ENCODE data around the gene MED22. TPM values are rescaled to one million over a fixed set of nuclear protein-coding genes. Genes with fewer than 3 reads are reported as not detected.

The MED22 gene
- total and polyA plus RNA-seq, 2 of the 8 experiments (the other 6 are each of a cell fraction or from before 2014, with no cell fraction given): 56.4 to 68.4 TPM

GRCh38 chr9:133357656-133358055, 9.7 kb upstream of the MED22 start:
- Histone ChIP-seq H2AK5ac (ENCODE audit: low read depth, low read length) (no peak overlapping the region), H3K23me2 (ENCODE audit: low read depth, low read length) (peaks cover 2% of the 10 kb centered on the region; the same call in 1 of the 2 replicates), H3K4me2 (ENCODE audit: insufficient read depth in 1 of 2, low read depth in 2 of 2, low read length in 2 of 2) (peak overlapping the region; percentile 69 to 76; a peak in 3 of 4 replicates), H2AFZ (ENCODE audit: low read length) (no peak overlapping the region), H3K4me3 (ENCODE audit: extremely low read depth in 1 of 4, insufficient read depth in 2 of 4, low read depth in 3 of 4, low read length in 4 of 4) (peak overlapping the region in 2 of 4 experiments; percentile 72 to 97; a peak in 4 of 8 replicates), H3K9ac (replicated peaks in 1 of 4; ENCODE audit: extremely low read depth in 1 of 4, low read depth in 3 of 4, low read length in 3 of 4) (no peak overlapping the region), H2BK5ac (ENCODE audit: low read depth, low read length) (no peak overlapping the region), H3K23ac (ENCODE audit: insufficient read length) (no peak overlapping the region), H3K27ac (ENCODE audit: low read depth, low read length) (no peak overlapping the region), H3K9me3 (ENCODE audit: insufficient read depth in 2 of 2, low read depth in 1 of 2, low read length in 1 of 2) (no peaks in the 10 kb centered on the region), H2BK20ac (ENCODE audit: low read length) (no peak overlapping the region), H3K18ac (ENCODE audit: extremely low read depth, low read length) (no peak overlapping the region), H4K91ac (replicated peaks; ENCODE audit: insufficient read length, low read length) (no peak overlapping the region), H3K79me1 (ENCODE audit: low read depth, low read length) (peaks cover 2% of the 10 kb centered on the region; the same call in 1 of the 2 replicates), H3K4ac (replicated peaks; ENCODE audit: insufficient read length, low read depth, low read length) (no peak overlapping the region), H3K56ac (replicated peaks; ENCODE audit: insufficient read length, low read depth, low read length) (no peak overlapping the region), H3K4me1 (replicated peaks in 1 of 4; ENCODE audit: control insufficient read depth in 3 of 4, insufficient read depth in 4 of 4, low read length in 3 of 4) (peaks cover 0 to 8% (median 3%) of the 10 kb centered on the region in 4 experiments; a peak in 5 of 7 replicates), H2BK15ac (ENCODE audit: low read length) (no peak overlapping the region), H3K27me3 (replicated peaks in 1 of 4; ENCODE audit: control insufficient read depth in 3 of 4, extremely low read depth in 1 of 4, insufficient read depth in 3 of 4, low read length in 3 of 4) (no peaks in the 10 kb centered on the region), H3K14ac (ENCODE audit: insufficient read length) (no peak overlapping the region), H4K20me1 (replicated peaks in 1 of 2; ENCODE audit: control insufficient read depth in 1 of 2, insufficient read depth in 2 of 2, low read length in 2 of 2) (peaks cover 14 to 15% of the 10 kb centered on the region in 2 experiments), H3K79me2 (ENCODE audit: control insufficient read depth in 1 of 2, insufficient read depth in 2 of 2, low read length in 2 of 2) (peaks cover 0 to 20% of the 10 kb centered on the region in 2 experiments; a peak in 2 of 4 replicates), H3K36me3 (ENCODE audit: control insufficient read depth in 2 of 4, insufficient read depth in 4 of 4, low read length in 3 of 4) (peaks cover 4 to 31% (median 19%) of the 10 kb centered on the region in 4 experiments; a peak in 7 of 8 replicates), H2BK12ac (ENCODE audit: low read depth, low read length) (no peak overlapping the region), H4K8ac (ENCODE audit: extremely low read depth, insufficient read depth, low read length) (no peak overlapping the region), H4K5ac (ENCODE audit: insufficient read length, low read depth, low read length) (no peak overlapping the region), H2BK120ac (replicated peaks; ENCODE audit: low read depth, low read length) (no peak overlapping the region)
- ChIA-PET POLR2A (ENCODE audit: partially characterized antibody) (interaction anchor here (1.1 to 16.1 kb wide), 6 partner anchors 13 to 112 kb away, joined by 3 to 461 read pairs (median 4); partner anchors contain the start of genes MED22, RPL7A, STKLD1 and SURF4), CTCF (ENCODE audit: partially characterized antibody) (interaction anchor here (0.7 to 8.2 kb wide), 12 partner anchors 11 to 170 kb away, joined by 3 to 90 read pairs (median 6); partner anchors contain the start of genes MED22 and RPL7A)
- WGBS, 2 experiments (ENCODE audit: extremely low coverage in 1 of 2, insufficient coverage in 1 of 2, insufficient read length in 1 of 2, insufficient replicate concordance in 2 of 2, low coverage in 1 of 2, low lambda C conversion rate in 2 of 2, missing lambda C conversion rate in 1 of 2): 90% methylated on average over 14 of the region's 14 CpGs; no CpG with 5 or more reads in 1 of the 2 experiments
- FAIRE-seq: no peak
- DNase-seq (ENCODE audit: low read depth in 1 of 2, low spot score in 2 of 2): no peak
- TF ChIP-seq ASH2L (IDR thresholded peaks at IDR 0.05; ENCODE audit: low read length) (no peak), KDM4A (IDR thresholded peaks at IDR 0.05; ENCODE audit: low read depth, low read length, severe bottlenecking) (no peak), PHF8 (conservative IDR thresholded peaks at IDR 0.05; ENCODE audit: low read depth, low read length) (no peak), CHD2 (IDR thresholded peaks at IDR 0.05; ENCODE audit: low read length) (no peak), FOSL1 (IDR thresholded peaks at IDR 0.05; ENCODE audit: insufficient read depth, low read depth, low read length) (no peak), POLR2AphosphoS5 (IDR thresholded peaks at IDR 0.05; ENCODE audit: low read depth, low read length) (no peak), NANOG (IDR thresholded peaks at IDR 0.05; ENCODE audit: insufficient read depth, low read depth, low read length, poor library complexity, severe bottlenecking) (no peak), GABPA (IDR thresholded peaks at IDR 0.05; ENCODE audit: borderline replicate concordance, insufficient read depth, low read length) (no peak), HDAC6 (IDR thresholded peaks at IDR 0.05; ENCODE audit: low read depth, low read length) (no peak), YY1 (IDR thresholded peaks at IDR 0.05; ENCODE audit: low read depth, low read length) (no peak), SRF (IDR thresholded peaks at IDR 0.05; ENCODE audit: low read depth, low read length) (no peak), TAF7 (optimal IDR thresholded peaks at IDR 0.05; ENCODE audit: borderline replicate concordance, low read depth, low read length) (no peak)
- TF ChIP-seq, protein P1, sequence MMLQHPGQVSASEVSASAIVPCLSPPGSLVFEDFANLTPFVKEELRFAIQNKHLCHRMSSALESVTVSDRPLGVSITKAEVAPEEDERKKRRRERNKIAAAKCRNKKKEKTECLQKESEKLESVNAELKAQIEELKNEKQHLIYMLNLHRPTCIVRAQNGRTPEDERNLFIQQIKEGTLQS (IDR thresholded peaks at IDR 0.05; ENCODE audit: insufficient read depth, low read depth, low read length): no peak

Measured in H1 (cell line).